ENCODE data around the gene ADGRG3.
A peak's percentile ranks its signal among the peaks of the same experiment; 100 is the strongest.

Gene ADGRG3

GRCh38 chr16:57720142-57720575 lies 52.1 kb downstream of the ADGRG3 start:
- no peak for DNase-seq (ENCODE audit: low read depth)
- TF ChIP-seq, protein P1, sequence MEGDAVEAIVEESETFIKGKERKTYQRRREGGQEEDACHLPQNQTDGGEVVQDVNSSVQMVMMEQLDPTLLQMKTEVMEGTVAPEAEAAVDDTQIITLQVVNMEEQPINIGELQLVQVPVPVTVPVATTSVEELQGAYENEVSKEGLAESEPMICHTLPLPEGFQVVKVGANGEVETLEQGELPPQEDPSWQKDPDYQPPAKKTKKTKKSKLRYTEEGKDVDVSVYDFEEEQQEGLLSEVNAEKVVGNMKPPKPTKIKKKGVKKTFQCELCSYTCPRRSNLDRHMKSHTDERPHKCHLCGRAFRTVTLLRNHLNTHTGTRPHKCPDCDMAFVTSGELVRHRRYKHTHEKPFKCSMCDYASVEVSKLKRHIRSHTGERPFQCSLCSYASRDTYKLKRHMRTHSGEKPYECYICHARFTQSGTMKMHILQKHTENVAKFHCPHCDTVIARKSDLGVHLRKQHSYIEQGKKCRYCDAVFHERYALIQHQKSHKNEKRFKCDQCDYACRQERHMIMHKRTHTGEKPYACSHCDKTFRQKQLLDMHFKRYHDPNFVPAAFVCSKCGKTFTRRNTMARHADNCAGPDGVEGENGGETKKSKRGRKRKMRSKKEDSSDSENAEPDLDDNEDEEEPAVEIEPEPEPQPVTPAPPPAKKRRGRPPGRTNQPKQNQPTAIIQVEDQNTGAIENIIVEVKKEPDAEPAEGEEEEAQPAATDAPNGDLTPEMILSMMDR (conservative IDR thresholded peaks at IDR 0.05; ENCODE audit: low read depth, low read length) = peak; percentile 81

DNA sequence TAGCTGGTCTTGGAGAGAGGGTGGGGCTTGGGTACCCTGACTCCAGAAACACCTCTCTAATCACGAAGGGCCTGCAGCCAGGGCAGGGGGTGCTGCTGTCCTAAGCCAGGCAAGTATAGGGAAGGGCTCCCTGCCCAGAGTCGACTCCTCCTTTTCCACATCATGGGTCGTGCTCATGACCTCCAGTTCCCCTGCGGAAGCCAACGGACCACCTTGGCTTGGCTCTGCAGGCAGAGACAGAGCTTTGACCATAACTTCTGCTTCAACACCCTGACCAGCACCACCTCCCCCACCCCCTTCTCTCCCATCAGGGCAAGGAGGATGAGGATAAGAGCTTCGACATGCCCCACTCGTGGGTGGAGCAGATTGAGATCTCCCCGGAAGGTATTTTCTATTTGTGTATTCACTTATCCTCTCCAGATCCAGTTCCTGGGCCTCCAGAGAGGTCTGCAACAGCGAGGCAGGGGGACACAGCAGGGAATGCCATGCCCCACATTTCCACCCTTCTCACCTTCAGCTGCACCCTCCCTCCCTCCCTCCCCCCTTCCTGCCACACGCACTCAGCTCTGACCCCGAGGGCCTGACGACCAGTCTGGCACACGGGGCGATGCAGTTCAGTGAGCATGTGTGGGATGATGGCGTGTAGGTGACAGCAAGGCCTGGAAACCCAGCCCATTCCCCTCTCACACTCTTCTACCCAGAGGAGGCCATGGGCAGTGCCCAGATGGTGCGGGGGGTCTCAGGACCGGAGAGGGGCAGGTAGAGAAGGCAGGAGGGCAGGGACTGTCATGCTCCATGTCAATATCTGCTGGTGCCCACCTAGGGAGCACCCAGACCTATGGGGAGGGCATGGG lies 53.5 kb downstream of the ADGRG3 start:
- no peak overlapping the region for H3K4me3 ChIP-seq (ENCODE audit: low read length)
- no peak for DNase-seq (ENCODE audit: low read depth)
- TF ChIP-seq, protein P1 (conservative IDR thresholded peaks at IDR 0.05; ENCODE audit: low read depth, low read length) = no peak

More at GRCh38 chr16:57720142-57720575, 52.1 kb downstream of the ADGRG3 start:
- H3K4me3 ChIP-seq (ENCODE audit: low read length) = no peak overlapping the region

GRCh38 chr16:57722210-57722499 lies 54.0 kb downstream of the ADGRG3 start:
- TF ChIP-seq, protein P1 (conservative IDR thresholded peaks at IDR 0.05; ENCODE audit: low read depth, low read length) = no peak
- no peak for DNase-seq (ENCODE audit: low read depth)
- H3K4me3 ChIP-seq (ENCODE audit: low read length) = no peak overlapping the region

- DNase-seq (ENCODE audit: low read depth) = no peak
These were observed 54.5 kb downstream of the ADGRG3 start for GRCh38 chr16:57722651-57723050.

GRCh38 chr16:57723170-57723569 lies 55.1 kb downstream of the ADGRG3 start:
- TF ChIP-seq, protein P1 (conservative IDR thresholded peaks at IDR 0.05; ENCODE audit: low read depth, low read length) = peak; percentile 35
- no peak overlapping the region for H3K4me3 ChIP-seq (ENCODE audit: low read length)
- no peak for DNase-seq (ENCODE audit: low read depth)

More at GRCh38 chr16:57722651-57723050, 54.5 kb downstream of the ADGRG3 start:
- H3K4me3 ChIP-seq (ENCODE audit: low read length) = no peak overlapping the region
- TF ChIP-seq, protein P1 (conservative IDR thresholded peaks at IDR 0.05; ENCODE audit: low read depth, low read length) = no peak

DNA sequence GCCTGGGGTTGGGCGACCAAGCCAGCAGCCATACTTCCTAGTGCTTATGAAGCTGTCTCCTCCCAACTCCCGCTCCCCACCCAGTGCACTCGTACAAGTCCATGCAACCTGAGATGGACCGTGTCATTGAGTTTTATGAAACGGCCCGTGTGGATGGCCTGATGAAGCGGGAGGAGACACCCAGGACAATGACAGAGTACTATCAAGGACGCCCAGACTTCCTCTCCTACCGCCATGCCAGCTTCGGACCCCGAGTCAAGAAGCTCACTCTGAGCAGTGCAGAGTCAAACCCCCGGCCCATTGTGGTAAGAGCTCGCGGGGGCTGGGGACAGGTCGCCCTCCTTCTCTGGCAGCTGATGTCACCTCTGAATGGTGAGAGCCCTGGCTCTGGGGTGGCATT lies 56.4 kb downstream of the ADGRG3 start:
- DNase-seq (ENCODE audit: low read depth) = no peak
- TF ChIP-seq, protein P1 (conservative IDR thresholded peaks at IDR 0.05; ENCODE audit: low read depth, low read length) = no peak
- no peak overlapping the region for H3K4me3 ChIP-seq (ENCODE audit: low read length)

DNA sequence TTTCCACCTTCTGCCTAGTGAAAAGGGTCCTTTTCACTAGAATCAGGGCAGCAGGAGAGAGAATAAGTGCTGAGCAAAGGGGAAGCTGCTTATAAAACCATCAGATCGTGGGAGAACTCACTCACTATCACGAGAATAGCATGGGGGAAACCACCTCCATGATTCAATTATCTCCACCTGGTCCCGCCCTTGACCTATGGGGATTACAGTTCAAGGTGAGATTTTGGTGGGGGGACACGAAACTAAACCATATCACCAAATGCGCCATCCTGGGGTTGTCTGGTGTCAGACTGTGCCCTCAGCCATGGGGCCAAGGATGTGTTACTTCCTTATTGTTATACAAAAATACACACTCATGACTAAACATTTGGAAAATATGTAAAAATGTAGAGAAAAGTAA lies 57.0 kb downstream of the ADGRG3 start:
- no peak overlapping the region for H3K4me3 ChIP-seq (ENCODE audit: low read length)
- TF ChIP-seq, protein P1 (conservative IDR thresholded peaks at IDR 0.05; ENCODE audit: low read depth, low read length) = no peak
- DNase-seq (ENCODE audit: low read depth) = no peak
